ENCODE data around the gene DSN1. TPM values are rescaled to one million over a fixed set of nuclear protein-coding genes. Genes with fewer than 3 reads are reported as not detected.

DSN1 gene
- total RNA-seq, 1 experiment from 2014 or later, result 27.2 TPM

GRCh38 chr20:36760647-36761046 lies 12.9 kb downstream of the DSN1 start:
- Histone ChIP-seq H3K9me3 (ENCODE audit: control insufficient read depth, insufficient read depth, low read depth, low read length) (no peaks in the 10 kb centered on the region), H3K4me1 (ENCODE audit: control insufficient read depth, insufficient read depth, low read length) (no peaks in the 10 kb centered on the region), H3K4me3 (ENCODE audit: low read depth in 2 of 2, low read length in 2 of 2) (no peak overlapping the region), H3K36me3 (ENCODE audit: control insufficient read depth, insufficient read depth, low read length) (no peaks in the 10 kb centered on the region), H3K27me3 (ENCODE audit: control insufficient read depth, insufficient read depth, low read length) (no peaks in the 10 kb centered on the region), H3K27ac (ENCODE audit: low read length) (no peak overlapping the region)
- ChIA-PET CTCF (no interaction called here), POLR2A (no interaction called here)
- TF ChIP-seq TCF7L2 (IDR thresholded peaks at IDR 0.05; ENCODE audit: low read depth, low read length) (no peak), POLR2AphosphoS5 (IDR thresholded peaks at IDR 0.05; ENCODE audit: low read depth, low read length) (no peak), REST (IDR thresholded peaks at IDR 0.05; ENCODE audit: insufficient read depth in 1 of 2, low read depth in 2 of 2, low read length in 1 of 2) (no peak), SIN3A (IDR thresholded peaks at IDR 0.05; ENCODE audit: borderline replicate concordance, insufficient read depth, low read depth, low read length) (no peak), CTCF (IDR thresholded peaks at IDR 0.05) (no peak)
- BruUV-seq (replicated peaks), result no TSS peak
- no peak for DNase-seq (ENCODE audit: low read depth, low spot score)
- intact Hi-C loops (cut with micrococcal nuclease; ENCODE audit: unreplicated experiment), result no loop called here
- in situ Hi-C loops (cut with HindIII; ENCODE audit: low pct_unique_long_range_greater_than_20kb, low sequenced_read_pairs), result no loop called here
- no peak for ATAC-seq

GRCh38 chr20:36758276-36758675 lies 15.3 kb downstream of the DSN1 start:
- DNase-seq (ENCODE audit: low read depth, low spot score), result no peak
- in situ Hi-C loops (cut with HindIII; ENCODE audit: low pct_unique_long_range_greater_than_20kb, low sequenced_read_pairs) (no loop called here), intact Hi-C loops (cut with micrococcal nuclease; ENCODE audit: unreplicated experiment) (no loop called here)
- POLR2A ChIA-PET, result no interaction called here
- BruUV-seq (replicated peaks), result no TSS peak
- no peak overlapping the region for H3K4me3 ChIP-seq (ENCODE audit: low read depth in 2 of 2, low read length in 2 of 2)
- CTCF ChIA-PET, result no interaction called here
- no peaks in the 10 kb centered on the region for H3K27me3 ChIP-seq (ENCODE audit: control insufficient read depth, insufficient read depth, low read length)
- no peak overlapping the region for H3K27ac ChIP-seq (ENCODE audit: low read length)
- TF ChIP-seq SIN3A (IDR thresholded peaks at IDR 0.05; ENCODE audit: borderline replicate concordance, insufficient read depth, low read depth, low read length), result no peak
- TF ChIP-seq REST (IDR thresholded peaks at IDR 0.05; ENCODE audit: insufficient read depth in 1 of 2, low read depth in 2 of 2, low read length in 1 of 2), result no peak
- no peak for TF ChIP-seq CTCF (IDR thresholded peaks at IDR 0.05)
- no peak for TF ChIP-seq TCF7L2 (IDR thresholded peaks at IDR 0.05; ENCODE audit: low read depth, low read length)
- no peak for TF ChIP-seq POLR2AphosphoS5 (IDR thresholded peaks at IDR 0.05; ENCODE audit: low read depth, low read length)
- no peaks in the 10 kb centered on the region for H3K4me1 ChIP-seq (ENCODE audit: control insufficient read depth, insufficient read depth, low read length)
- no peak for ATAC-seq
- H3K9me3 ChIP-seq (ENCODE audit: control insufficient read depth, insufficient read depth, low read depth, low read length), result no peaks in the 10 kb centered on the region
- H3K36me3 ChIP-seq (ENCODE audit: control insufficient read depth, insufficient read depth, low read length), result peaks cover 4% of the 10 kb centered on the region; the same call in 1 of the 2 replicates

All from Panc1 (cell line).